ENCODE results near the gene VDAC1. TPM values are rescaled to one million over a fixed set of nuclear protein-coding genes. Genes with fewer than 3 reads are reported as not detected.

The VDAC1 gene
- polyA plus RNA-seq, 1 donor (not counting 4 experiments of a cell fraction or from before 2014, with no cell fraction given) = 300 TPM

GRCh38 chr5:133998042-133998441 is 6.7 kb downstream of the VDAC1 start:
- DNase-seq (ENCODE audit: low read depth, low spot score) (no peak), FAIRE-seq (no peak)
- Histone ChIP-seq H3K4me2 (ENCODE audit: control insufficient read depth, extremely low read depth, insufficient read depth, low read depth, low read length) (no peak overlapping the region), H3K9ac (ENCODE audit: control insufficient read depth, extremely low read depth, insufficient read depth, low read length) (no peak overlapping the region), H2AFZ (ENCODE audit: control insufficient read depth, low read length) (no peak overlapping the region), H3K9me1 (ENCODE audit: control insufficient read depth, extremely low read depth, insufficient read depth, low read length) (peaks cover 12% of the 10 kb centered on the region), H3K9me3 (ENCODE audit: control insufficient read depth, low read depth, low read length) (no peaks in the 10 kb centered on the region), H3K27ac (ENCODE audit: control insufficient read depth, insufficient read depth, low read length) (no peak overlapping the region), H3K4me3 (ENCODE audit: control insufficient read depth in 2 of 3, extremely low read depth in 1 of 3, insufficient read depth in 2 of 3, low read depth in 1 of 3, low read length in 3 of 3) (no peak overlapping the region), H4K20me1 (ENCODE audit: control insufficient read depth, extremely low read depth, insufficient read depth, low read length) (peaks cover 83% of the 10 kb centered on the region), H3K4me1 (ENCODE audit: control insufficient read depth, extremely low read depth, insufficient read depth, low read length) (peaks cover 20% of the 10 kb centered on the region), H3K36me3 (ENCODE audit: control insufficient read depth in 2 of 2, extremely low read depth in 1 of 2, insufficient read depth in 2 of 2, low read length in 2 of 2) (peaks cover 13 to 30% of the 10 kb centered on the region in 2 experiments), H3K27me3 (ENCODE audit: control insufficient read depth, extremely low read depth, insufficient read depth, low read length) (no peaks in the 10 kb centered on the region), H3K79me2 (ENCODE audit: control insufficient read depth, insufficient read depth, low read length) (peaks cover 100% of the 10 kb centered on the region)
- no peak for TF ChIP-seq CTCF (optimal IDR thresholded peaks at IDR 0.05 in 1 of 3, IDR thresholded peaks at IDR 0.05 in 1 of 3, conservative IDR thresholded peaks at IDR 0.05 in 1 of 3; ENCODE audit: extremely low read depth in 1 of 3, insufficient read depth in 2 of 3, low read length in 3 of 3)
- TF ChIP-seq EZH2 (IDR thresholded peaks at IDR 0.05; ENCODE audit: low read length) = no peak
- dilution Hi-C loops (cut with MboI; ENCODE audit: extremely low pct_ligation_motif_present, low sequenced_read_pairs) = no loop called here

GRCh38 chr5:133996683-133997252 is 8.0 kb downstream of the VDAC1 start:
- FAIRE-seq = no peak
- Histone ChIP-seq H3K9me1 (ENCODE audit: control insufficient read depth, extremely low read depth, insufficient read depth, low read length) (peaks cover 12% of the 10 kb centered on the region), H3K79me2 (ENCODE audit: control insufficient read depth, insufficient read depth, low read length) (peaks cover 97% of the 10 kb centered on the region), H3K36me3 (ENCODE audit: control insufficient read depth in 2 of 2, extremely low read depth in 1 of 2, insufficient read depth in 2 of 2, low read length in 2 of 2) (peaks cover 11 to 19% of the 10 kb centered on the region in 2 experiments), H3K27me3 (ENCODE audit: control insufficient read depth, extremely low read depth, insufficient read depth, low read length) (no peaks in the 10 kb centered on the region), H3K9ac (ENCODE audit: control insufficient read depth, extremely low read depth, insufficient read depth, low read length) (no peak overlapping the region), H3K9me3 (ENCODE audit: control insufficient read depth, low read depth, low read length) (no peaks in the 10 kb centered on the region), H4K20me1 (ENCODE audit: control insufficient read depth, extremely low read depth, insufficient read depth, low read length) (peaks cover 81% of the 10 kb centered on the region), H3K4me3 (ENCODE audit: control insufficient read depth in 2 of 3, extremely low read depth in 1 of 3, insufficient read depth in 2 of 3, low read depth in 1 of 3, low read length in 3 of 3) (no peak overlapping the region), H3K4me1 (ENCODE audit: control insufficient read depth, extremely low read depth, insufficient read depth, low read length) (peaks cover 12% of the 10 kb centered on the region), H2AFZ (ENCODE audit: control insufficient read depth, low read length) (no peak overlapping the region), H3K27ac (ENCODE audit: control insufficient read depth, insufficient read depth, low read length) (no peak overlapping the region), H3K4me2 (ENCODE audit: control insufficient read depth, extremely low read depth, insufficient read depth, low read depth, low read length) (no peak overlapping the region)
- dilution Hi-C loops (cut with MboI; ENCODE audit: extremely low pct_ligation_motif_present, low sequenced_read_pairs) = no loop called here
- peak; percentile 60 to 70 (median 61) for TF ChIP-seq CTCF (optimal IDR thresholded peaks at IDR 0.05 in 1 of 3, IDR thresholded peaks at IDR 0.05 in 1 of 3, conservative IDR thresholded peaks at IDR 0.05 in 1 of 3; ENCODE audit: extremely low read depth in 1 of 3, insufficient read depth in 2 of 3, low read length in 3 of 3)
- no peak for TF ChIP-seq EZH2 (IDR thresholded peaks at IDR 0.05; ENCODE audit: low read length)
- no peak for DNase-seq (ENCODE audit: low read depth, low spot score)
